Tibial artery (tissue), 4 donors: ENCODE measurements around the gene RFX4.
"Not testable (repeated sequence)": the region's sequence is repeated elsewhere in the genome, so short reads cannot be mapped to it uniquely, and the experiment has no call there.

Source experiments
- DNase-seq, 2 donors: peaks; one replicate each; pipeline ENCODE4 v3.0.0-alpha.2; 2019
- H3K27ac ChIP-seq, 2 donors: fragments of 200-600 bp; sonication (generic) in 1 of 2; 1 replicate in 1 of 2; 2 replicates in 1 of 2; pipeline ENCODE4 v1.5.1; 2018 to 2019; ENCODE audit warnings: mild to moderate bottlenecking in 1 of 2
- H3K27me3 ChIP-seq, 2 donors: fragments of 200-600 bp; sonication (generic) in 1 of 2; one replicate each; pipeline versions ENCODE4 v1.5.1 to v1.6.0; 2016 to 2019
- H3K36me3 ChIP-seq, 3 donors: fragments of 200-600 bp; sonication (generic) in 2 of 3; one replicate each; pipeline ENCODE4 v1.5.1; 2016 to 2019; ENCODE audit warnings: mild to moderate bottlenecking in 2 of 3
- H3K4me1 ChIP-seq, 4 donors: fragments of 200-600 bp; sonication (generic) in 2 of 4; 1 replicate in 3 of 4; 2 replicates in 1 of 4; pipeline ENCODE4 v1.5.1; 2016 to 2019
- H3K4me3 ChIP-seq, 2 donors: fragments of 200-600 bp; sonication (generic) in 1 of 2; 1 replicate in 1 of 2; 2 replicates in 1 of 2; pipeline ENCODE4 v1.5.1; 2018 to 2019; ENCODE audit warnings: mild to moderate bottlenecking in 2 of 2
- H3K9me3 ChIP-seq, 3 donors: fragments of 200-600 bp; sonication (generic) in 1 of 3; one replicate each; pipeline ENCODE4 v1.5.1; 2016 to 2019
- CTCF ChIP-seq, 2 experiments: fragments of 200-600 bp in 1 of 2; fragments of 450-650 bp in 1 of 2; IDR thresholded peaks; one replicate each; pipeline ENCODE4 v1.5.1; 2017 to 2019; ENCODE audit warnings: antibody characterized with exemption in 2 of 2, mild to moderate bottlenecking in 1 of 2, moderate library complexity in 1 of 2
- intact Hi-C: fragments of 100-400 bp; cut with DNase I; formaldehyde crosslinking; loops from one replicate; pipeline ENCODE4 v1.15.0; 2023; ENCODE audit warnings: low total_unique reads

RFX4 gene

DNA sequence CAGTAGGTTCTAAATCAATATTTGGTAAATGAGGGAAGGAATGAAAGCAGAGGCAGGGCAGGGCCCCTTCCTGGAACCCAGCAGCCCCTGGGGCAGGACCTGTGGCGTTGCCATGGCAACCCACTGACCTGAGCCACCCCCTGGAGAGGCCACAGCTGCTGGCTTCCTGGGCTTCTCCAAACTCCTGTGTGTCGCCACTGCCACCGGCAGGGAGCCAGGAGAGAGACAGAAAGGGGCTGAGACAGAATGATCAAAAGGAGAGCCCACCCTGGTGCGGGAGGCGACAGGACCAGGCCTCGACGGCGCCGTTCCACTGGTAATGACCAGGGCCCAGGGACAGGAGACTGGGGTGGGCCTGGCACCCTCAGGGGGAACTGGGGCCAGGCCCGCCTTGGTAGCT lies 18.2 kb downstream of the RFX4 start:
- no peak overlapping the region for H3K27ac ChIP-seq
- DNase-seq = no peak
- intact Hi-C loops = no loop called here
- H3K27me3 ChIP-seq = peaks cover 0 to 13% of the 10 kb centered on the region in 2 donors
- no peak for TF ChIP-seq CTCF (IDR thresholded peaks at IDR 0.05)
- no peak overlapping the region for H3K4me3 ChIP-seq
- H3K9me3 ChIP-seq = no peaks in the 10 kb centered on the region
- no peaks in the 10 kb centered on the region for H3K36me3 ChIP-seq
- no peaks in the 10 kb centered on the region for H3K4me1 ChIP-seq

DNA sequence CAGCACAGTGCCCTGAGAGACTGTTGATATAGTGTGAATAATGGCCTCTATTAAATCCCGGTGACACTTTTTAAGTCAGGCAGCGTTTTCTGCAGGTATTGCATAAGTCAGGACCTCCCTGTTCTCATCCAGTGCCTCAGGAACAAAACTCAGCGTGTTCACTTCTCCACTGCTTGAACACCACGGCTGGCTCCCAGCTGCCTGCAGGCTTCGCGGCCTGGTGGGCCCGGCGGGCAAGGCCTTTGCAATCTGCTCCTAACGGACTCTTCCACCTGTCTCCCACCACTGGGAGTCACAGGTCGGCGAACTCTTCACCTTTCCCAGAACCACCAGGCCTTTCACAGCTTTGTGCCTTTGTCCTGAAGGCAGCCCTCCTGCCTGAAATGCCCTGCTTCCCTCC lies 18.7 kb downstream of the RFX4 start:
- H3K4me3 ChIP-seq = no peak overlapping the region
- H3K36me3 ChIP-seq = no peaks in the 10 kb centered on the region
- peaks cover 0 to 13% of the 10 kb centered on the region in 2 donors for H3K27me3 ChIP-seq
- no peak for DNase-seq
- H3K4me1 ChIP-seq = no peaks in the 10 kb centered on the region
- intact Hi-C loops = no loop called here
- no peak for TF ChIP-seq CTCF (IDR thresholded peaks at IDR 0.05)
- no peak overlapping the region for H3K27ac ChIP-seq
- H3K9me3 ChIP-seq = no peaks in the 10 kb centered on the region

DNA sequence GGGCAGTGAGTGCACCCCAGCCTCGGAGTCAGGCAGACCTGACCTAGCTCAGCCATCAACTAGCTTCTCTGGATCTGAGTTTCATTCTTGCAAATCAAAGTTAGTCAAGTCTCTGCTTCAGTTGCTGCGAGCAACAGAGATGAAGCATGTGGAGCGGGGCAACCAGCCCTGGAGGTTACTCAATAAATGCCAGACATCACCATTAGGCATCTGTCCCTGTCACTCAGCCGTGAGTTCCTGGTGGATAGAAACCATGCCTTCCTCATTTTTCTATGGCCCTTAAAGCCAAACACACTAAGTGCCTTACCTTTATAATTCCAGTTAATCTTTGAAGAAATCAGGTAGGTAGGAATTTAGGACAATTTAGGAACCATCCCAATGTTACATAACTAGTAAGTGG lies 19.3 kb downstream of the RFX4 start:
- H3K4me1 ChIP-seq = no peaks in the 10 kb centered on the region
- peaks cover 0 to 13% of the 10 kb centered on the region in 2 donors for H3K27me3 ChIP-seq
- no peak overlapping the region for H3K4me3 ChIP-seq
- H3K36me3 ChIP-seq = no peaks in the 10 kb centered on the region
- no peak for DNase-seq
- intact Hi-C loops = no loop called here
- no peak overlapping the region for H3K27ac ChIP-seq
- TF ChIP-seq CTCF (IDR thresholded peaks at IDR 0.05) = no peak
- H3K9me3 ChIP-seq = no peaks in the 10 kb centered on the region

DNA sequence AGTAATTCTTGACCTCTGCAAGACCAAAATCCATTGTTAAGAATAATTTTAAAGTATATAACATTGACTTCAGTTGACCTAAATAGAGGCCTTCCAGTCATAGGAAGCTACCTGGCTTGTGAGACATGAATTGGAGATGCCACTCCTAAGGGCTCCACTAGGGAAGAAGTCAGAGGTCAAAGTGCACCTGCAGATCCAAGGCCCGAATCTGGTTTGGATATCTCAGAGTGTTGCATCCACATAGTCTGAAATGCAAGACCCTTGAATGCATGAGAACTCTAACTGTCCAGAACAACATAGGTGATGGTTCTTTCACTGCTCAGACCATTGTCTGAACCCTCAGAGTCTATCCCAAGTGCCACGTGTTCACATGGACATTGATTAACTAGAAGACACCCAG lies 22.4 kb downstream of the RFX4 start:
- Histone ChIP-seq H3K27ac (no peak overlapping the region), H3K9me3 (no peaks in the 10 kb centered on the region), H3K4me3 (no peak overlapping the region), H3K27me3 (peaks cover 0 to 12% of the 10 kb centered on the region in 2 donors), H3K4me1 (no peaks in the 10 kb centered on the region), H3K36me3 (no peaks in the 10 kb centered on the region)
- no peak for DNase-seq
- TF ChIP-seq CTCF (IDR thresholded peaks at IDR 0.05) = no peak
- intact Hi-C loops = no loop called here

- peaks cover 0 to 18% (median 11%) of the 10 kb centered on the region in 3 donors for H3K9me3 ChIP-seq
- H3K27me3 ChIP-seq, H3K27ac ChIP-seq, H3K36me3 ChIP-seq, intact Hi-C loops, H3K4me1 ChIP-seq, DNase-seq, H3K4me3 ChIP-seq: not testable (repeated sequence)
Measured at GRCh38 chr12:106620588-106620987, 37.8 kb downstream of the RFX4 start.

GRCh38 chr12:106625976-106626375 lies 43.2 kb downstream of the RFX4 start:
- Histone ChIP-seq H3K4me3 (no peak overlapping the region), H3K27me3 (no peaks in the 10 kb centered on the region), H3K27ac (no peak overlapping the region), H3K9me3 (peaks cover 0 to 2% (median 0%) of the 10 kb centered on the region in 3 donors), H3K36me3 (no peaks in the 10 kb centered on the region), H3K4me1 (peaks cover 0 to 4% (median 0%) of the 10 kb centered on the region in 4 donors)
- intact Hi-C loops = no loop called here
- TF ChIP-seq CTCF (IDR thresholded peaks at IDR 0.05) = no peak
- DNase-seq = no peak
